ENCODE data around the gene PET100.

PET100 gene

GRCh38 chr19:7629347-7630054 lies at the start of gene PET100, which contains the start of gene XAB2:
Gene PET100, plus strand, starts transcription at chr19:7629793. Its CDS starts 41 bp downstream, at chr19:7629834.
Gene XAB2, minus strand, starts transcription at chr19:7629545. Its CDS starts 18 bp downstream, at chr19:7629527.
- peak; percentile 93 for DNase-seq

- DNase-seq, result no peak
Measured at GRCh38 chr19:7582446-7582845, 47.1 kb upstream of the PET100 start.

GRCh38 chr19:7589822-7590221 lies 39.8 kb upstream of the PET100 start:
- no peak for DNase-seq

GRCh38 chr19:7590256-7590655 lies 39.3 kb upstream of the PET100 start:
- DNase-seq, result no peak

- DNase-seq, result peak; percentile 44
Measured at GRCh38 chr19:7595466-7596133, 34.0 kb upstream of the PET100 start, which contains the start of gene CAMSAP3. Gene CAMSAP3, plus strand, starts transcription at chr19:7595863. Its CDS starts 140 bp downstream, at chr19:7596003.

GRCh38 chr19:7596211-7596937 lies 33.2 kb upstream of the PET100 start:
- no peak for DNase-seq

- DNase-seq, result no peak
Measured at GRCh38 chr19:7597689-7598088, 31.9 kb upstream of the PET100 start.

GRCh38 chr19:7598180-7598579 lies 31.4 kb upstream of the PET100 start:
- DNase-seq, result no peak

GRCh38 chr19:7600721-7601120 lies 28.9 kb upstream of the PET100 start:
- DNase-seq, result no peak

GRCh38 chr19:7602240-7602934 lies 27.2 kb upstream of the PET100 start:
- no peak for DNase-seq

GRCh38 chr19:7602935-7603497 lies 26.6 kb upstream of the PET100 start:
- DNase-seq, result no peak

GRCh38 chr19:7603919-7604318 lies 25.7 kb upstream of the PET100 start:
- DNase-seq, result no peak

GRCh38 chr19:7605490-7606222 lies 23.9 kb upstream of the PET100 start:
- DNase-seq, result no peak

GRCh38 chr19:7606289-7606688 lies 23.3 kb upstream of the PET100 start:
- no peak for DNase-seq

- DNase-seq, result no peak
Measured at GRCh38 chr19:7607212-7607873, 22.2 kb upstream of the PET100 start.

GRCh38 chr19:7607874-7608560 lies 21.6 kb upstream of the PET100 start:
- no peak for DNase-seq

- DNase-seq, result no peak
Measured at GRCh38 chr19:7610491-7611240, 18.9 kb upstream of the PET100 start.

GRCh38 chr19:7611541-7612279 lies 17.9 kb upstream of the PET100 start:
- no peak for DNase-seq

Measured in NCI-H748 treated with DMSO at 0.1 percent for 48 hours (cell line).